ENCODE measurements around the gene SLC16A6.
"Not testable (repeated sequence)": the region's sequence is repeated elsewhere in the genome, so short reads cannot be mapped to it uniquely, and the experiment has no call there.

GRCh38 chr17:68253426-68253825 lies 37.5 kb downstream of the SLC16A6 start:
- TF ChIP-seq CTCF, POLR2A (IDR thresholded peaks at IDR 0.05): not testable (repeated sequence)

Measured in suprapubic skin (tissue), 3 donors.